SK-N-SH treated with all-trans-retinoic acid at 6 μM for 48 hours (cell line): ENCODE data around the gene OR9A4.

Source experiments
- ATAC-seq: fragments of 200-7000 bp; cut with Tn5 transposase; 3 replicates; pipeline ENCODE4 v1.9.1; 2020; ENCODE audit warnings: mild to moderate bottlenecking, moderate library complexity
- ARNTL ChIP-seq: fragments of 450-650 bp; formaldehyde crosslinking; IDR thresholded peaks from 2 replicates; pipeline ENCODE4 v1.5.0; 2020; ENCODE audit warnings: low read depth, mild to moderate bottlenecking, moderate library complexity, borderline replicate concordance
- BACH2 ChIP-seq: fragments of 250-450 bp; sonication (Bioruptor Pico); IDR thresholded peaks from 2 replicates; pipeline ENCODE4 v1.9.0; 2021; ENCODE audit warnings: mild to moderate bottlenecking, borderline replicate concordance
- CSDC2 ChIP-seq: fragments of 250-450 bp; sonication (Bioruptor Pico); IDR thresholded peaks from 2 replicates; pipeline ENCODE4 v1.5.0; 2020; ENCODE audit warnings: mild to moderate bottlenecking, moderate library complexity
- ESRRG ChIP-seq: fragments of 250-450 bp; sonication (Bioruptor Pico); IDR thresholded peaks from 2 replicates; pipeline ENCODE4 v1.6.1; 2021; ENCODE audit warnings: mild to moderate bottlenecking
- GLIS3 ChIP-seq: fragments of 250-450 bp; sonication (Bioruptor Pico); IDR thresholded peaks from 2 replicates; pipeline ENCODE4 v1.5.0; 2020; ENCODE audit warnings: mild to moderate bottlenecking, moderate library complexity
- ISL1 ChIP-seq: fragments of 250-450 bp; sonication (Bioruptor Pico); IDR thresholded peaks from 2 replicates; pipeline ENCODE4 v2.1.2; 2022; ENCODE audit warnings: mild to moderate bottlenecking, moderate library complexity
- OSR1 ChIP-seq: fragments of 250-450 bp; sonication (Bioruptor Pico); IDR thresholded peaks from 2 replicates; pipeline ENCODE4 v1.8.0; 2022; ENCODE audit warnings: moderate library complexity, mild to moderate bottlenecking, inconsistent platforms
- PPARA ChIP-seq: fragments of 250-450 bp; sonication (Bioruptor Pico); IDR thresholded peaks from 2 replicates; pipeline ENCODE4 v1.5.0; 2020; ENCODE audit warnings: mild to moderate bottlenecking, borderline replicate concordance
- SNAI2 ChIP-seq: fragments of 250-450 bp; sonication (Bioruptor Pico); IDR thresholded peaks from 2 replicates; pipeline ENCODE4 v1.5.0; 2020; ENCODE audit warnings: mild to moderate bottlenecking, moderate library complexity
- TCF4 ChIP-seq: fragments of 250-450 bp; sonication (Bioruptor Pico); IDR thresholded peaks from 2 replicates; pipeline ENCODE4 v1.8.0; 2021; ENCODE audit warnings: mild to moderate bottlenecking, moderate library complexity, borderline replicate concordance
- ZC3H10 ChIP-seq: fragments of 250-450 bp; sonication (Bioruptor Pico); IDR thresholded peaks from 2 replicates; pipeline ENCODE4 v1.5.1; 2021; ENCODE audit warnings: mild to moderate bottlenecking, moderate library complexity
- ZFP30 ChIP-seq: fragments of 450-650 bp; formaldehyde crosslinking; IDR thresholded peaks from 2 replicates; pipeline ENCODE4 v1.5.0; 2022; ENCODE audit warnings: mild to moderate bottlenecking, moderate library complexity
- ZNF565 ChIP-seq: fragments of 450-650 bp; formaldehyde crosslinking; conservative IDR thresholded peaks from 2 replicates; pipeline ENCODE4 v1.5.0; 2020; ENCODE audit warnings: low read depth, mild to moderate bottlenecking, moderate library complexity
- ZNF70 ChIP-seq: fragments of 450-650 bp; formaldehyde crosslinking; IDR thresholded peaks from 2 replicates; pipeline ENCODE4 v1.5.0; 2020; ENCODE audit warnings: mild to moderate bottlenecking, moderate library complexity
- ZNF8 ChIP-seq: fragments of 450-650 bp; formaldehyde crosslinking; IDR thresholded peaks from 2 replicates; pipeline ENCODE4 v1.5.0; 2020; ENCODE audit warnings: mild to moderate bottlenecking, moderate library complexity
- TF ChIP-seq, protein P1 (sequence below): fragments of 250-450 bp; sonication (Bioruptor Pico); IDR thresholded peaks from 2 replicates; pipeline ENCODE4 v1.8.0; 2020; ENCODE audit warnings: mild to moderate bottlenecking, moderate library complexity, borderline replicate concordance
- TF ChIP-seq, protein P2 (sequence below): fragments of 250-450 bp; sonication (Bioruptor Pico); IDR thresholded peaks from 2 replicates; pipeline ENCODE4 v1.8.0; 2021; ENCODE audit warnings: low read depth, mild to moderate bottlenecking, moderate library complexity, borderline replicate concordance
- TF ChIP-seq, protein P3 (sequence below): fragments of 250-450 bp; sonication (Bioruptor Pico); IDR thresholded peaks from 2 replicates; pipeline ENCODE4 v1.5.0; 2020; ENCODE audit warnings: mild to moderate bottlenecking, moderate library complexity
- TF ChIP-seq, protein P4 (sequence below): fragments of 250-450 bp; sonication (Bioruptor Pico); IDR thresholded peaks from 2 replicates; pipeline ENCODE4 v1.5.1; 2020; ENCODE audit warnings: low read depth, mild to moderate bottlenecking, moderate library complexity

The OR9A4 gene

DNA sequence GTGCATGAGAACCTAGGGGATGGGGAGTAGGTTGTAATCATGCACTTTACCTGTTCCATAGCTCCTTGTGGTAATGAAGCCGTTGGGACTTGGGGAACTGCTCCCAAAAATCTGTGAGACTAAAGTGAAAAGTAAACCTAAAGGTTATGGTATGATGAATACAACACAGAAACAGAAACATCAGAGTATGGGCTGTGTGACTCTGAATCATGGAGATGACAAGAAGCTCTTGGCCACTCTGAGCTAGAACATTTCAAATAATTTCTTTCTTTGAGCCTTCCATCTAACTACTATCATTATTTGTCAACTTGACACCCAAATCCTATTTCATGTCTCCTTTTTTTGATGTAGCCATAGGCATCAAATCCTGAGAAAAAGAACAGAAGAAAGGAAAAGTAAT, 27.6 kb downstream of the OR9A4 start:
- no peak for TF ChIP-seq ISL1 (CRISPR knock-in tag)
- TF ChIP-seq, protein P1, sequence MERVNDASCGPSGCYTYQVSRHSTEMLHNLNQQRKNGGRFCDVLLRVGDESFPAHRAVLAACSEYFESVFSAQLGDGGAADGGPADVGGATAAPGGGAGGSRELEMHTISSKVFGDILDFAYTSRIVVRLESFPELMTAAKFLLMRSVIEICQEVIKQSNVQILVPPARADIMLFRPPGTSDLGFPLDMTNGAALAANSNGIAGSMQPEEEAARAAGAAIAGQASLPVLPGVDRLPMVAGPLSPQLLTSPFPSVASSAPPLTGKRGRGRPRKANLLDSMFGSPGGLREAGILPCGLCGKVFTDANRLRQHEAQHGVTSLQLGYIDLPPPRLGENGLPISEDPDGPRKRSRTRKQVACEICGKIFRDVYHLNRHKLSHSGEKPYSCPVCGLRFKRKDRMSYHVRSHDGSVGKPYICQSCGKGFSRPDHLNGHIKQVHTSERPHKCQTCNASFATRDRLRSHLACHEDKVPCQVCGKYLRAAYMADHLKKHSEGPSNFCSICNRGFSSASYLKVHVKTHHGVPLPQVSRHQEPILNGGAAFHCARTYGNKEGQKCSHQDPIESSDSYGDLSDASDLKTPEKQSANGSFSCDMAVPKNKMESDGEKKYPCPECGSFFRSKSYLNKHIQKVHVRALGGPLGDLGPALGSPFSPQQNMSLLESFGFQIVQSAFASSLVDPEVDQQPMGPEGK (CRISPR knock-in tag) = no peak
- TF ChIP-seq ZC3H10 (CRISPR knock-in tag) = no peak
- TF ChIP-seq ARNTL (CRISPR knock-in tag) = no peak
- no peak for TF ChIP-seq GLIS3
- TF ChIP-seq ZNF565 (CRISPR knock-in tag) = no peak
- no peak for TF ChIP-seq ZNF70
- no peak for TF ChIP-seq OSR1 (CRISPR knock-in tag)
- TF ChIP-seq BACH2 = no peak
- no peak for TF ChIP-seq TCF4
- TF ChIP-seq PPARA (CRISPR knock-in tag) = no peak
- TF ChIP-seq CSDC2 (CRISPR knock-in tag) = no peak
- TF ChIP-seq ESRRG (CRISPR knock-in tag) = no peak
- no peak for TF ChIP-seq ZFP30 (CRISPR knock-in tag)
- TF ChIP-seq, all 23 proteins: peak for 0
- ATAC-seq = no peak

DNA sequence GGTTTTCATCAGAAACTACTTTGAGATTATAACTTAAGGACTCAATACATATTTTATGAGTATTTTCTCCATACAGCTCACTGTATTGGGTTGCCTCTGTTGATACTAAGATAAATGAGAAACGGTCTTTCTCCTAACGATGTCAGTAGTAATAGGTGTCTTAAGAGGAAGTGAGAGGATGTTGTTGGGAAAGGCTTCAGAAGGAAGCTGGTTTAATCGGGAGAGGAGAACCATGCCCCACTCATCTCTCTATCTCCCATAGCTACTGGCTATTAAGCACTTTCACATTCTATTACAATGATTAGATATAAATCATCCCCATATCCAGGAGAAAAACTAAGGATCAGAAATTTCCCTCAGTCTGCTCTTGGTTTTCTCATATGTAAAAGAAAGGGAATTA, 28.6 kb downstream of the OR9A4 start:
- no peak for ATAC-seq
- TF ChIP-seq CSDC2 (CRISPR knock-in tag) (no peak), ZFP30 (CRISPR knock-in tag) (no peak), ZNF8 (CRISPR knock-in tag) (no peak), ZNF70 (no peak)

DNA sequence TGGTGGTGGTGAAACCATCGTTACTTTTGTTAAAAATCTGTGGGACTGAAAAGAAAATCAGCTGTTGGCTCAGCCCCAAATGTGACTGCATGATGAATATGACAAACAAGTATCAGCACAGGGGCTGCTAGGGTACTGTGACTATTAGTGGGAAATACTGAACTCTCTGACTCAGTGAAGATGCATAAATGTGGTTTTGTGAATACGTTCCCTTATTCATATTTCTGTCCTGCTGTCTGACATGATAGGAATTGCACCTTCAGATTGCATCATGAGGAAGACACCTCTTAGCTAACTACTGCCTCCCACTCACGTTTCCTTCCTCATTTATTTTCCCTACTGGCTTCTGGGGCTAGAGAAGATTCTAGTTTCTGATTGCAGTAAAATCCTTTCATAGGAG, 29.2 kb downstream of the OR9A4 start:
- TF ChIP-seq, protein P2, sequence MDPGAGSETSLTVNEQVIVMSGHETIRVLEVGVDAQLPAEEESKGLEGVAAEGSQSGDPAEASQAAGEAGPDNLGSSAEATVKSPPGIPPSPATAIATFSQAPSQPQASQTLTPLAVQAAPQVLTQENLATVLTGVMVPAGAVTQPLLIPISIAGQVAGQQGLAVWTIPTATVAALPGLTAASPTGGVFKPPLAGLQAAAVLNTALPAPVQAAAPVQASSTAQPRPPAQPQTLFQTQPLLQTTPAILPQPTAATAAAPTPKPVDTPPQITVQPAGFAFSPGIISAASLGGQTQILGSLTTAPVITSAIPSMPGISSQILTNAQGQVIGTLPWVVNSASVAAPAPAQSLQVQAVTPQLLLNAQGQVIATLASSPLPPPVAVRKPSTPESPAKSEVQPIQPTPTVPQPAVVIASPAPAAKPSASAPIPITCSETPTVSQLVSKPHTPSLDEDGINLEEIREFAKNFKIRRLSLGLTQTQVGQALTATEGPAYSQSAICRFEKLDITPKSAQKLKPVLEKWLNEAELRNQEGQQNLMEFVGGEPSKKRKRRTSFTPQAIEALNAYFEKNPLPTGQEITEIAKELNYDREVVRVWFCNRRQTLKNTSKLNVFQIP = no peak
- TF ChIP-seq ZFP30 (CRISPR knock-in tag) = no peak
- TF ChIP-seq ISL1 (CRISPR knock-in tag) = no peak
- no peak for TF ChIP-seq TCF4
- TF ChIP-seq ZNF565 (CRISPR knock-in tag) = no peak
- TF ChIP-seq OSR1 (CRISPR knock-in tag) = no peak
- no peak for ATAC-seq

DNA sequence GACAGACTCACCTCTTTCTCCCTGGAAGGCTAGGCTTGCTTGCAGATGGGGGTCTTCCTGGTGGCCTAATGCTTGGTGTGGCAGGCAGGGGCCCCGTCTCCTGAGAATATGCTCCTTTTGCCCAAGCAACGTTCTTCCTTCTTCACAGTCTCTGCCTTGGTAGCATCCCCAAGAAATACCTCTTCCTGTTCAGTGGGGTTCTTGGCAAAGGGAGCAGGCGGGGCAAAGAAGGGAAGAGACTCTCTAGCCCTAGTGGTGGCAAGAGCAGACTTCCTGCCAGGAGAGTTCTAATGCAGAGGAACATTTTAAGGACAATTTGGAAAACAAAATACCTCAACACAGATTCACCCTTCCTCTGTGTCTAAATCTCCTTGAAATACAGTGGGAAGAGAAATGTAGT, 30.6 kb downstream of the OR9A4 start, which contains the start of gene CLEC5A:
TSS of gene CLEC5A (minus strand) at position 179 of the 400 bp plus-strand sequence. CDS start 682 bp downstream, outside the sequence.
- TF ChIP-seq ZNF565 (CRISPR knock-in tag) (no peak), ZNF8 (CRISPR knock-in tag) (no peak)
- TF ChIP-seq, protein P2 = no peak

DNA sequence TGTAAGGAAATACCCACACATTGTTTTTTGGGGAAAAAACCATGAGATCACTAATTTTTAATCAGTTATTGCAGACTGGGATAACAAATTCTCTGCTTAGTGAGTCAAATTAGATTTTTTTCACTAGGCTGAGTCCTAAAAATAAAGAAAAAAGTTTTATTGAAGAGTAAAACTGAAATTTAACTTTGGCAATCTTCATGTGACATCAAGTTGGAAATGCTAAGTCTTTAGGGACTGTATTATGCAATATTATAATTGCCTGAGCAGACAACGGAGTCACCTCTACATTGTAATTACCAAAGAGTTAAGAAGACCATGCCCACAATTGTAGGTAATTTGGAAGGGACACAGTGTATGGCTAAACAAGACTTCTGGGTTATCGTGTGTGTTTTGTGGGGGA, 32.8 kb downstream of the OR9A4 start:
- TF ChIP-seq GLIS3 (no peak), ZNF8 (CRISPR knock-in tag) (no peak)
- no peak for ATAC-seq

More for the DNA sequence above, 30.6 kb downstream of the OR9A4 start, which contains the start of gene CLEC5A:
- no peak for ATAC-seq

DNA sequence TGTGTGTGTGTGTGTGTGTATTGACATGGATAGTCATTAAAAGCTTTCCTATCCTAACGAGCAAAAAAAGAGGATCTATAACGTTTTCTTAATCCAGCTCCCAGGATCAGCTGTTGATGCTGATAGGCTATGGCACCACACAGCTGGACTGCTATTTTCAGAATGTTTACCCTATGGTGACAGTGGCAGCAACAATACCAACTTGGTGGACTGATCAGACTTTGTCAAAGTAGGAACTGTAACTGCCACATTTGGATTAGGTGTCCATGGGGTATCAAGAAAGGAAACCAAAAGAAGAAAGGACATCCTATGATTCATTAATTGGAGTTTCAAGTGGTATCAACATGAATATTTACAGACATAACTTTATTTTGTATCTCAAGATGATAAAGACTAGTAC, 33.3 kb downstream of the OR9A4 start:
- no peak for ATAC-seq
- TF ChIP-seq, protein P2 = no peak
- TF ChIP-seq, protein P3, sequence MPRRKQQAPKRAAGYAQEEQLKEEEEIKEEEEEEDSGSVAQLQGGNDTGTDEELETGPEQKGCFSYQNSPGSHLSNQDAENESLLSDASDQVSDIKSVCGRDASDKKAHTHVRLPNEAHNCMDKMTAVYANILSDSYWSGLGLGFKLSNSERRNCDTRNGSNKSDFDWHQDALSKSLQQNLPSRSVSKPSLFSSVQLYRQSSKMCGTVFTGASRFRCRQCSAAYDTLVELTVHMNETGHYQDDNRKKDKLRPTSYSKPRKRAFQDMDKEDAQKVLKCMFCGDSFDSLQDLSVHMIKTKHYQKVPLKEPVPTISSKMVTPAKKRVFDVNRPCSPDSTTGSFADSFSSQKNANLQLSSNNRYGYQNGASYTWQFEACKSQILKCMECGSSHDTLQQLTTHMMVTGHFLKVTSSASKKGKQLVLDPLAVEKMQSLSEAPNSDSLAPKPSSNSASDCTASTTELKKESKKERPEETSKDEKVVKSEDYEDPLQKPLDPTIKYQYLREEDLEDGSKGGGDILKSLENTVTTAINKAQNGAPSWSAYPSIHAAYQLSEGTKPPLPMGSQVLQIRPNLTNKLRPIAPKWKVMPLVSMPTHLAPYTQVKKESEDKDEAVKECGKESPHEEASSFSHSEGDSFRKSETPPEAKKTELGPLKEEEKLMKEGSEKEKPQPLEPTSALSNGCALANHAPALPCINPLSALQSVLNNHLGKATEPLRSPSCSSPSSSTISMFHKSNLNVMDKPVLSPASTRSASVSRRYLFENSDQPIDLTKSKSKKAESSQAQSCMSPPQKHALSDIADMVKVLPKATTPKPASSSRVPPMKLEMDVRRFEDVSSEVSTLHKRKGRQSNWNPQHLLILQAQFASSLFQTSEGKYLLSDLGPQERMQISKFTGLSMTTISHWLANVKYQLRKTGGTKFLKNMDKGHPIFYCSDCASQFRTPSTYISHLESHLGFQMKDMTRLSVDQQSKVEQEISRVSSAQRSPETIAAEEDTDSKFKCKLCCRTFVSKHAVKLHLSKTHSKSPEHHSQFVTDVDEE (CRISPR knock-in tag) = no peak
- TF ChIP-seq PPARA (CRISPR knock-in tag) (no peak), ISL1 (CRISPR knock-in tag) (no peak), SNAI2 (CRISPR knock-in tag) (no peak), ZC3H10 (CRISPR knock-in tag) (no peak), CSDC2 (CRISPR knock-in tag) (no peak), ZNF8 (CRISPR knock-in tag) (no peak)
- TF ChIP-seq, protein P4, sequence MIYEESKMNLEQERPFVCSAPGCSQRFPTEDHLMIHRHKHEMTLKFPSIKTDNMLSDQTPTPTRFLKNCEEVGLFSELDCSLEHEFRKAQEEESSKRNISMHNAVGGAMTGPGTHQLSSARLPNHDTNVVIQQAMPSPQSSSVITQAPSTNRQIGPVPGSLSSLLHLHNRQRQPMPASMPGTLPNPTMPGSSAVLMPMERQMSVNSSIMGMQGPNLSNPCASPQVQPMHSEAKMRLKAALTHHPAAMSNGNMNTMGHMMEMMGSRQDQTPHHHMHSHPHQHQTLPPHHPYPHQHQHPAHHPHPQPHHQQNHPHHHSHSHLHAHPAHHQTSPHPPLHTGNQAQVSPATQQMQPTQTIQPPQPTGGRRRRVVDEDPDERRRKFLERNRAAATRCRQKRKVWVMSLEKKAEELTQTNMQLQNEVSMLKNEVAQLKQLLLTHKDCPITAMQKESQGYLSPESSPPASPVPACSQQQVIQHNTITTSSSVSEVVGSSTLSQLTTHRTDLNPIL (CRISPR knock-in tag) = no peak
- TF ChIP-seq, protein P1 (CRISPR knock-in tag) = no peak
